ENCODE measurements around the gene LEPROT. TPM values are rescaled to one million over a fixed set of nuclear protein-coding genes. Genes with fewer than 3 reads are reported as not detected.

LEPROT gene
- total RNA-seq, 4 donors from 2014 or later: 25.0 to 34.2 (median 28.7) TPM

- Histone ChIP-seq H3K9me3 (no peaks in the 10 kb centered on the region), H3K36me3 (no peaks in the 10 kb centered on the region), H3K4me3 (no peak overlapping the region), H3K27ac (no peak overlapping the region), H3K27me3 (no peaks in the 10 kb centered on the region), H3K4me1 (peaks cover 6 to 8% of the 10 kb centered on the region in 2 donors)
- intact Hi-C loops (cut with DNase I; ENCODE audit: low total_unique reads): no loop called here
- no peak for DNase-seq
- TF ChIP-seq POLR2A (IDR thresholded peaks at IDR 0.05): no peak
- no peak for TF ChIP-seq CTCF (IDR thresholded peaks at IDR 0.05 in 4 of 5, conservative IDR thresholded peaks at IDR 0.05 in 1 of 5)
- in situ Hi-C loops (cut with MboI; ENCODE audit: low sequenced_read_pairs in 4 of 4): loop anchor here in 1 of 4 donors (25.0 kb wide), 1 partner anchor 554 kb away; no protein-coding TSS in a partner anchor
- ATAC-seq: no peak
Observed at GRCh38 chr1:65416767-65417166, 3.7 kb upstream of the LEPROT start.

- intact Hi-C loops (cut with DNase I; ENCODE audit: low total_unique reads) (no loop called here), in situ Hi-C loops (cut with MboI; ENCODE audit: low sequenced_read_pairs in 4 of 4) (loop anchor here in 1 of 4 donors (25.0 kb wide), 1 partner anchor 555 kb away; no protein-coding TSS in a partner anchor)
- TF ChIP-seq CTCF (IDR thresholded peaks at IDR 0.05 in 4 of 5, conservative IDR thresholded peaks at IDR 0.05 in 1 of 5) (no peak), POLR2A (IDR thresholded peaks at IDR 0.05) (no peak)
- H3K27me3 ChIP-seq: no peaks in the 10 kb centered on the region
- no peaks in the 10 kb centered on the region for H3K9me3 ChIP-seq
- peaks cover 12 to 15% of the 10 kb centered on the region in 2 donors for H3K4me1 ChIP-seq
- no peaks in the 10 kb centered on the region for H3K36me3 ChIP-seq
- ATAC-seq (no peak), DNase-seq (no peak)
- H3K4me3 ChIP-seq: no peak overlapping the region
- H3K27ac ChIP-seq: no peak overlapping the region
Observed at GRCh38 chr1:65417729-65418128, 2.7 kb upstream of the LEPROT start.

- Histone ChIP-seq H3K27ac (peak overlapping the region in 1 of 4 donors; percentile 94), H3K9me3 (no peaks in the 10 kb centered on the region), H3K4me1 (peaks cover 20 to 24% of the 10 kb centered on the region in 2 donors), H3K36me3 (no peaks in the 10 kb centered on the region), H3K4me3 (no peak overlapping the region), H3K27me3 (no peaks in the 10 kb centered on the region)
- DNase-seq: no peak
- in situ Hi-C loops (cut with MboI; ENCODE audit: low sequenced_read_pairs in 4 of 4) (loop anchor here in 1 of 4 donors (25.0 kb wide), 1 partner anchor 556 kb away; no protein-coding TSS in a partner anchor), intact Hi-C loops (cut with DNase I; ENCODE audit: low total_unique reads) (no loop called here)
- ATAC-seq: no peak
- no peak for TF ChIP-seq CTCF (IDR thresholded peaks at IDR 0.05 in 4 of 5, conservative IDR thresholded peaks at IDR 0.05 in 1 of 5)
- TF ChIP-seq POLR2A (IDR thresholded peaks at IDR 0.05): no peak
Observed at GRCh38 chr1:65418522-65419185, 1.8 kb upstream of the LEPROT start.

- no peak for TF ChIP-seq CTCF (IDR thresholded peaks at IDR 0.05 in 4 of 5, conservative IDR thresholded peaks at IDR 0.05 in 1 of 5)
- TF ChIP-seq POLR2A (IDR thresholded peaks at IDR 0.05): peak; percentile 22 to 26
- Histone ChIP-seq H3K9me3 (no peaks in the 10 kb centered on the region), H3K27ac (peak overlapping the region; percentile 94 to 97 (median 96)), H3K4me1 (peaks cover 22 to 30% of the 10 kb centered on the region in 2 donors), H3K36me3 (peaks cover 0 to 4% of the 10 kb centered on the region in 2 donors), H3K27me3 (no peaks in the 10 kb centered on the region), H3K4me3 (peak overlapping the region; percentile 58 to 86 (median 72))
- peak; percentile 98 for DNase-seq
- intact Hi-C loops (cut with DNase I; ENCODE audit: low total_unique reads): loop anchor here (1.0 to 10.0 kb wide), 5 partner anchors 94 to 1805 kb away; no protein-coding TSS in a partner anchor
- peak; percentile 84 to 85 for ATAC-seq
- in situ Hi-C loops (cut with MboI; ENCODE audit: low sequenced_read_pairs in 4 of 4): loop anchor here in 1 of 4 donors (5.0 to 25.0 kb wide), 2 partner anchors 353 to 558 kb away; no protein-coding TSS in a partner anchor
Observed at GRCh38 chr1:65419681-65420589, 533 bp upstream of the LEPROT start.
